HepG2 (cell line): ENCODE results near the gene DNAJB11. TPM values are rescaled to one million over a fixed set of nuclear protein-coding genes. Genes with fewer than 3 reads are reported as not detected.
A peak's percentile ranks its signal among the peaks of the same experiment; 100 is the strongest.

Experiments
- CBX1 ChIP-seq: IDR thresholded peaks from one replicate; pipeline ENCODE4 v1.6.1; 2016; ENCODE audit warnings: antibody characterized with exemption, low read depth
- CBX5 ChIP-seq: sonication (generic); formaldehyde crosslinking; IDR thresholded peaks from 2 replicates; pipeline ENCODE4 v1.4.0; 2020; ENCODE audit warnings: missing genetic modification reagents, borderline replicate concordance
- FIP1L1 ChIP-seq: fragments of 200-400 bp; formaldehyde crosslinking; IDR thresholded peaks from 2 replicates; pipeline ENCODE4 v1.6.1; 2018; ENCODE audit warnings: low read depth, mild to moderate bottlenecking, low read length, moderate library complexity, borderline replicate concordance; ENCODE audit not compliant: insufficient read depth
- HNF1B ChIP-seq: sonication (generic); formaldehyde crosslinking; IDR thresholded peaks from 2 replicates; pipeline ENCODE4 v1.5.1; 2020; ENCODE audit warnings: mild to moderate bottlenecking, moderate library complexity, missing genetic modification reagents
- HNRNPK ChIP-seq: fragments of 200-400 bp; formaldehyde crosslinking; IDR thresholded peaks from 2 replicates; pipeline ENCODE4 v1.6.1; 2018; ENCODE audit warnings: low read length, low read depth, moderate library complexity, mild to moderate bottlenecking; ENCODE audit not compliant: poor library complexity, severe bottlenecking
- HNRNPL ChIP-seq: fragments of 200-400 bp; formaldehyde crosslinking; IDR thresholded peaks from 2 replicates; pipeline ENCODE4 v1.6.1; 2017; ENCODE audit warnings: mild to moderate bottlenecking, low read depth, low read length
- IKZF4 ChIP-seq: sonication (generic); formaldehyde crosslinking; IDR thresholded peaks from 2 replicates; pipeline ENCODE4 v1.5.1; 2020; ENCODE audit warnings: borderline replicate concordance, mild to moderate bottlenecking, low read depth, missing genetic modification reagents; ENCODE audit errors: not compliant biosample characterization
- MIXL1 ChIP-seq: IDR thresholded peaks from 2 replicates; pipeline ENCODE4 v1.6.1; 2016
- NR2F6 ChIP-seq, 2 experiments: IDR thresholded peaks; 2 replicates each; pipeline ENCODE4 v1.6.1; 2016; ENCODE audit warnings: antibody characterized with exemption in 1 of 2, mild to moderate bottlenecking in 1 of 2
- PAXIP1 ChIP-seq: sonication (generic); formaldehyde crosslinking; conservative IDR thresholded peaks from 2 replicates; pipeline ENCODE4 v1.4.0; 2020; ENCODE audit warnings: mild to moderate bottlenecking, missing genetic modification reagents, moderate library complexity
- POLR2G ChIP-seq: fragments of 200-400 bp; formaldehyde crosslinking; IDR thresholded peaks from 2 replicates; pipeline ENCODE4 v1.6.1; 2018; ENCODE audit warnings: mild to moderate bottlenecking, low read depth, low read length, moderate library complexity
- RELA ChIP-seq: sonication (generic); formaldehyde crosslinking; IDR thresholded peaks from 2 replicates; pipeline ENCODE4 v1.4.0; 2020; ENCODE audit warnings: missing genetic modification reagents
- TP53 ChIP-seq: sonication (generic); formaldehyde crosslinking; conservative IDR thresholded peaks from 2 replicates; pipeline ENCODE4 v1.4.0; 2020; ENCODE audit warnings: missing genetic modification reagents
- ZFP62 ChIP-seq: sonication (generic); formaldehyde crosslinking; IDR thresholded peaks from 2 replicates; pipeline ENCODE4 v1.4.0; 2020; ENCODE audit warnings: missing genetic modification reagents
- ZFP91 ChIP-seq: sonication (generic); formaldehyde crosslinking; IDR thresholded peaks from 2 replicates; pipeline ENCODE4 v1.9.0; 2022; ENCODE audit warnings: missing genetic modification reagents, mild to moderate bottlenecking, borderline replicate concordance
- ZNF263 ChIP-seq: sonication (generic); formaldehyde crosslinking; IDR thresholded peaks from 2 replicates; pipeline ENCODE4 v1.4.0; 2020; ENCODE audit warnings: missing genetic modification reagents
- ZNF446 ChIP-seq: sonication (generic); formaldehyde crosslinking; IDR thresholded peaks from 2 replicates; pipeline ENCODE4 v1.5.0; 2020; ENCODE audit warnings: mild to moderate bottlenecking, missing genetic modification reagents
- ZXDC ChIP-seq: sonication (generic); formaldehyde crosslinking; IDR thresholded peaks from 2 replicates; pipeline ENCODE4 v1.5.0; 2020; ENCODE audit warnings: mild to moderate bottlenecking, missing genetic modification reagents
- polyA plus RNA-seq, 8 experiments: library from polyadenylated mRNA; depleted of rRNA in 3 of 8; stranded (reverse) in 7 of 8; unstranded in 1 of 8; fragments of >200 nt; fragmentation: Illumina TruSeq in 4 of 8; extraction: Trizol in 4 of 8; gene quantifications; 2 replicates each; pipeline versions ENCODE4 v1.2.1 to v1.2.3, GENCODE V29; 2011 to 2016; ENCODE audit warnings: low read depth in 4 of 8, missing spikeins in 1 of 8, mixed read lengths in 1 of 8; ENCODE audit not compliant: insufficient read depth in 1 of 8
- total RNA-seq, 5 experiments: library from RNA; depleted of rRNA; stranded (reverse); fragments of >200 nt; fragmentation: Illumina TruSeq; extraction: Trizol; gene quantifications; 2 replicates each; pipeline ENCODE4 v1.2.3, GENCODE V29; 2016; ENCODE audit warnings: low read depth in 1 of 5

The DNAJB11 gene
- total and polyA plus RNA-seq, 2 of the 13 experiments (the other 11 are each of a cell fraction or from before 2014, with no cell fraction given) = 41.0 to 132 TPM

- TF ChIP-seq ZXDC (CRISPR knock-in tag) = no peak
- no peak; the same call in 1 of the 2 replicates for TF ChIP-seq TP53 (CRISPR knock-in tag)
- 0 out of 2 replicates have a peak, but pooled peaks have one; percentile 14 for TF ChIP-seq NR2F6 (IDR thresholded peaks at IDR 0.05)
- TF ChIP-seq NR2F6 (CRISPR knock-in tag; IDR thresholded peaks at IDR 0.05) = peak; percentile 34; the same call in 1 of the 2 replicates
- TF ChIP-seq POLR2G = no peak; the same call in 1 of the 2 replicates
- peak; percentile 36; the same call in 1 of the 2 replicates for TF ChIP-seq ZFP91 (CRISPR knock-in tag)
- no peak for TF ChIP-seq IKZF4
- TF ChIP-seq ZFP62 = no peak
- TF ChIP-seq MIXL1 = 0 out of 2 replicates have a peak, but pooled peaks have one; percentile 29
- no peak for TF ChIP-seq RELA
- peak; percentile 77; the same call in 1 of the 2 replicates for TF ChIP-seq HNF1B
- TF ChIP-seq CBX1 = peak; percentile 31
- peak; percentile 41 for TF ChIP-seq HNRNPK
- 0 out of 2 replicates have a peak, but pooled peaks have one; percentile 53 for TF ChIP-seq ZNF446 (CRISPR knock-in tag)
- TF ChIP-seq HNRNPL = no peak
- TF ChIP-seq PAXIP1 (CRISPR knock-in tag) = peak; percentile 39
- TF ChIP-seq FIP1L1 = peak; percentile 10; the same call in 1 of the 2 replicates
- no peak; the same call in 1 of the 2 replicates for TF ChIP-seq ZNF263 (CRISPR knock-in tag)
- peak; percentile 61; the same call in 1 of the 2 replicates for TF ChIP-seq CBX5 (CRISPR knock-in tag)
These were observed 44.3 kb downstream of the DNAJB11 start (continued) for GRCh38 chr3:186614597-186615483.
